8988T (cell line): ENCODE measurements around the gene NPIPB2.

ENCODE experiments used
- DNase-seq: peaks from one replicate; pipeline ENCODE4 v3.0.0; 2011

Gene NPIPB2

GRCh38 chr16:11896486-11897176 is 45.2 kb downstream of the NPIPB2 start:
- DNase-seq = no peak

DNA sequence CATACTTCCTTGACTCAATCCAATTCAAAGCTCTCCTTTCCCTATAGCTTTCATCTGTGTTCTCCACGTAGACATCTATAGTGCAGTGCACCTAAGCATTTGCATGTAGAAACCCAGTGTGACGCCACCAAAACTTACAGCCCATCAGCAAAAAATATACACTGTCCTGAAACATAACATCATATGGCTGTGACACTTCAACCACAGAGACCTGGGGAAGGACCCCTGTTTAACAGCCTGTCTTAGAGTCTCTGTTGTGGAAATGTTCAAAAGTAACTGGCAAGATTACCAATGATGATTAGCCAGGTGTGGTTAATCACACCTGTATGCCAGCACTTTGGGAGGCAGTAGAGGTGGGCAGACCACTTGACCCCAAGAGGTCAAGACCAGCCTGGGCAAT is 48.3 kb downstream of the NPIPB2 start:
- DNase-seq = no peak

- DNase-seq = no peak
Observed at GRCh38 chr16:11892761-11893160, 49.1 kb downstream of the NPIPB2 start.

DNA sequence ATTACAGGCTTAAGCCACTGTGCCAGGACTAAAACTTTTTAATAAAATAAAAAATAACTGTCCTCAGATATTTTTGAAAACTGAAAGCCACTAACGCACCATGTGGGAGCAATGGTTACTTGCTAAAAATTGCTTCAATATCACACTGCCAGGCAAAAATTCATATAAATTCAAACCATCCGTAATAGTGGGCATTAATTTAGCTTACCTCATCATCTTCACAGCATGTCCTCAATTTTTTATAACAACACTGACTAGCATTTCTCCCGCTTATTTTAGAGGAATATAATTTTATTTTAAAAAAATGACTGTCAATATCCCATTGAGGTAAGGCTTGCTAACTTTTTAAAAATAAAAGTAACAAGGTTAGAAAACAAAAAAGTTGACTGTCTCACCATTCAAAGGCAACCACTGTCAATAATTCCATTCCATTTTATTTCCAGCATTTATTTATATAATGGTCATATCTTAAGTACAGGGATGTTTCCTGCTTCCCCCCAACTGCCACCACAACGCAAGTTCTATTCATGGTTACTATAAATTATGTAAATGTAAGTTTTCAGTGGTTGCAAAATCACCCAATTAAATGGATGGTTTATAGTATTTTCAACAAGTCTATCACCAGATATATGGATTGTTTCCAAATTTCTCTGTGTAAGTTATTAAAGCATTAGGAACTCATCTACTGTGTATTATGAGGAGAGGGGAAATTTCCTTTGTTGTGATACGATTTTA is 51.4 kb downstream of the NPIPB2 start:
- DNase-seq = no peak

GRCh38 chr16:11886881-11887280 is 55.0 kb downstream of the NPIPB2 start:
- no peak for DNase-seq

DNA sequence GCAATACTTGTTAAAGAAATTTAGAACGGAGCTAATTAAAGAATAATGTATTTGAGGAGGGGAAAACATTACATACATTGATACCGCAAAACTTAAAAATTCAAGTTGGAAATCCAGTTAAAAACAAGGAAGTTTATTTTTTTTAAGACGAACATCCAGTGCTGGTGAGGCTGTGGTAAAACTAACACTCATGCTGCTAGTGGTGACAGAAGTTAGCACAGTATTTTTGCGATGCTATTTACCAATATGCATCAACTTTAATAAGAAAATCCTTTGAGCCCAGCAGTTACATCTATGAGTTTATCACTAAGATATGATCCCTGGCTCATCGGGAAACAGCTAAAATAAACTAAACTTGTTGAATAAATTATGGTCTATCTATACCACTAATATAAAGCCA is 57.8 kb downstream of the NPIPB2 start:
- no peak for DNase-seq

DNA sequence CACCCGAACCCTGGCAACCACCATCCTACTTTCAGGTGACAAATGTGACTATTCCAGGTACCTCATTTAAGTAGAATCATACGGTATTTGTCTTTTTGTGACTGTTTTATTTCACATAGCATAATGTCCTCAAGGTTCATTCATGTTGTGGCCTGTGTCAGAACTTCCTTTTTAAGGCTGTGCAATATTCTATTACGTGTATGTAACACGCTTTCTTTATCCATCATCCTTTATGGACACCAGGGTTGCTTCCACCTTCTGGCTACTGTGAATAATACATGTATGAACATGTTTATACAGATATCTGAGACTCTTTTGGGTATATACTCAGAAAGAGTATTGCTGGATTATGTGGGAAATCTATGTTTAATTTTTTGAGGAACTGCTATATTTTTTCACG is 61.8 kb downstream of the NPIPB2 start:
- DNase-seq = no peak

DNA sequence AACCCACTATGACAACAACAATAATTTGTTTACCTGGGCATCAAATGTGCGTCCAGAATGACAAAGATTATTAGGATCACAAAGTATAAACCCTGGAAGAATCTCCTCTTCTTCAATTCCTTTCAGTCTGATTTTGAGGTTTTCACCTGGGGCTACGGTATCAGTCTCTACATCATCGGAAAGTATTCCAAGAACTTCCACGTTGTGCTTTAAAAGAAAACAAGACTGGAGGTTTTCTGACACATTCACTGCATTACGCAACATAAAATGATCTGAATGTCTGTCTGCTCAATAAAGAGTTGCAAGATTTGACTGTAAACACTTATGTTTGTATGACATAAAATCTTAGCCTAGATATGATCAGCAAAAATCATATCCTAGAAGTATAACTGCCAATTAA is 64.5 kb downstream of the NPIPB2 start:
- no peak for DNase-seq
